Measurements from ENCODE around the gene ARSA.
"Not testable (repeated sequence)": the region's sequence is repeated elsewhere in the genome, so short reads cannot be mapped to it uniquely, and the experiment has no call there.

Gene ARSA

GRCh38 chr22:50654664-50655063 lies 26.7 kb upstream of the ARSA start:
- DNase-seq, result not testable (repeated sequence)

- DNase-seq, result no peak
Measured at GRCh38 chr22:50653256-50653655, 25.3 kb upstream of the ARSA start.

- DNase-seq, result not testable (repeated sequence)
Measured at GRCh38 chr22:50643821-50644101, 15.8 kb upstream of the ARSA start.

- not testable (repeated sequence) for DNase-seq
Measured at GRCh38 chr22:50643021-50643820, 15.3 kb upstream of the ARSA start.

- no peak for DNase-seq
Measured at GRCh38 chr22:50641696-50642607, 14.0 kb upstream of the ARSA start.

GRCh38 chr22:50640857-50641647 lies 13.1 kb upstream of the ARSA start:
- DNase-seq, result no peak

GRCh38 chr22:50640296-50640695 lies 12.3 kb upstream of the ARSA start:
- DNase-seq, result not testable (repeated sequence)

- DNase-seq, result no peak
Measured at GRCh38 chr22:50635591-50635990, 7.6 kb upstream of the ARSA start.

- no peak for DNase-seq
Measured at GRCh38 chr22:50633771-50634170, 5.8 kb upstream of the ARSA start.

- DNase-seq, result no peak
Measured at GRCh38 chr22:50633086-50633485, 5.1 kb upstream of the ARSA start.

GRCh38 chr22:50630376-50630775 lies 2.4 kb upstream of the ARSA start:
- DNase-seq, result no peak

- no peak for DNase-seq
Measured at GRCh38 chr22:50628543-50629134, 687 bp upstream of the ARSA start.

GRCh38 chr22:50626850-50627641 lies 906 bp downstream of the ARSA start:
- no peak for DNase-seq

GRCh38 chr22:50626314-50626849 lies 1.6 kb downstream of the ARSA start:
- no peak for DNase-seq

GRCh38 chr22:50625568-50626313 lies 2.2 kb downstream of the ARSA start:
- no peak for DNase-seq

- DNase-seq, result no peak
Measured at GRCh38 chr22:50625131-50625567, 2.8 kb downstream of the ARSA start.

GRCh38 chr22:50624347-50625130 lies 3.4 kb downstream of the ARSA start:
- DNase-seq, result no peak

GRCh38 chr22:50622723-50623327 lies 5.1 kb downstream of the ARSA start:
- DNase-seq, result no peak

- DNase-seq, result no peak
Measured at GRCh38 chr22:50621948-50622722, 5.8 kb downstream of the ARSA start.

Measured in stimulated activated naive CD4-positive, alpha-beta T cell treated with Interleukin-2 at 50 U/mL for 16 hours (primary cell).